ENCODE measurements around the gene ANKMY2. TPM values are rescaled to one million over a fixed set of nuclear protein-coding genes. Genes with fewer than 3 reads are reported as not detected.
A peak's percentile ranks its signal among the peaks of the same experiment; 100 is the strongest.

Gene ANKMY2
- total RNA-seq, 1 donor from 2014 or later = 13.8 TPM

GRCh38 chr7:16583834-16584233 lies 61.7 kb downstream of the ANKMY2 start:
- Histone ChIP-seq H3K4me3 (no peak overlapping the region), H3K36me3 (no peaks in the 10 kb centered on the region), H3K27ac (no peak overlapping the region), H3K27me3 (no peaks in the 10 kb centered on the region), H3K4me1 (no peaks in the 10 kb centered on the region), H3K9me3 (no peaks in the 10 kb centered on the region)
- DNase-seq (ENCODE audit: extremely low spot score in 2 of 2) = no peak
- intact Hi-C loops (cut with DNase I) = no loop called here
- no peak for TF ChIP-seq CTCF (IDR thresholded peaks at IDR 0.05)
- TF ChIP-seq POLR2AphosphoS5 (IDR thresholded peaks at IDR 0.05; ENCODE audit: insufficient read depth in 1 of 2, low read depth in 1 of 2) = no peak
- TF ChIP-seq POLR2A (IDR thresholded peaks at IDR 0.05) = no peak

GRCh38 chr7:16581286-16581685 lies 64.3 kb downstream of the ANKMY2 start:
- intact Hi-C loops (cut with DNase I) = no loop called here
- H3K4me3 ChIP-seq = no peak overlapping the region

GRCh38 chr7:16579216-16579615 lies 66.3 kb downstream of the ANKMY2 start:
- intact Hi-C loops (cut with DNase I) = no loop called here

More at GRCh38 chr7:16581286-16581685, 64.3 kb downstream of the ANKMY2 start:
- no peaks in the 10 kb centered on the region for H3K9me3 ChIP-seq
- no peak overlapping the region for H3K27ac ChIP-seq
- TF ChIP-seq POLR2A (IDR thresholded peaks at IDR 0.05) (no peak), POLR2AphosphoS5 (IDR thresholded peaks at IDR 0.05; ENCODE audit: insufficient read depth in 1 of 2, low read depth in 1 of 2) (no peak)
- H3K27me3 ChIP-seq = no peaks in the 10 kb centered on the region
- no peaks in the 10 kb centered on the region for H3K36me3 ChIP-seq
- no peaks in the 10 kb centered on the region for H3K4me1 ChIP-seq
- no peak for DNase-seq (ENCODE audit: extremely low spot score in 2 of 2)

GRCh38 chr7:16571941-16572340 lies 73.6 kb downstream of the ANKMY2 start:
- Histone ChIP-seq H3K36me3 (no peaks in the 10 kb centered on the region), H3K27me3 (no peaks in the 10 kb centered on the region), H3K9me3 (no peaks in the 10 kb centered on the region), H3K4me3 (no peak overlapping the region), H3K4me1 (no peaks in the 10 kb centered on the region), H3K27ac (no peak overlapping the region)
- intact Hi-C loops (cut with DNase I) = no loop called here
- TF ChIP-seq POLR2AphosphoS5 (IDR thresholded peaks at IDR 0.05; ENCODE audit: insufficient read depth in 1 of 2, low read depth in 1 of 2) = no peak
- no peak for TF ChIP-seq POLR2A (IDR thresholded peaks at IDR 0.05)
- TF ChIP-seq CTCF (IDR thresholded peaks at IDR 0.05) = no peak
- no peak for DNase-seq (ENCODE audit: extremely low spot score in 2 of 2)

More at GRCh38 chr7:16579216-16579615, 66.3 kb downstream of the ANKMY2 start:
- Histone ChIP-seq H3K36me3 (no peaks in the 10 kb centered on the region), H3K4me1 (no peaks in the 10 kb centered on the region), H3K27me3 (no peaks in the 10 kb centered on the region), H3K27ac (no peak overlapping the region), H3K9me3 (no peaks in the 10 kb centered on the region), H3K4me3 (no peak overlapping the region)
- no peak for DNase-seq (ENCODE audit: extremely low spot score in 2 of 2)
- no peak for TF ChIP-seq POLR2AphosphoS5 (IDR thresholded peaks at IDR 0.05; ENCODE audit: insufficient read depth in 1 of 2, low read depth in 1 of 2)

- no peaks in the 10 kb centered on the region for H3K4me1 ChIP-seq
- no peak overlapping the region for H3K4me3 ChIP-seq
- DNase-seq (ENCODE audit: extremely low spot score in 2 of 2) = no peak
- TF ChIP-seq POLR2AphosphoS5 (IDR thresholded peaks at IDR 0.05; ENCODE audit: insufficient read depth in 1 of 2, low read depth in 1 of 2) (peak in 1 of 2 donors; percentile 16), CTCF (IDR thresholded peaks at IDR 0.05) (peak; percentile 11 to 50 (median 37)), POLR2A (IDR thresholded peaks at IDR 0.05) (no peak)
- no peaks in the 10 kb centered on the region for H3K27me3 ChIP-seq
- intact Hi-C loops (cut with DNase I) = loop anchor here (10.0 kb wide), 1 partner anchor 490 kb away; no protein-coding TSS in a partner anchor
- no peak overlapping the region for H3K27ac ChIP-seq
- no peaks in the 10 kb centered on the region for H3K36me3 ChIP-seq
- H3K9me3 ChIP-seq = no peaks in the 10 kb centered on the region
These were observed 80.6 kb downstream of the ANKMY2 start for GRCh38 chr7:16564909-16565426.

- Histone ChIP-seq H3K27ac (no peak overlapping the region), H3K36me3 (no peaks in the 10 kb centered on the region), H3K9me3 (no peaks in the 10 kb centered on the region), H3K4me3 (no peak overlapping the region), H3K4me1 (no peaks in the 10 kb centered on the region), H3K27me3 (no peaks in the 10 kb centered on the region)
- no peak for TF ChIP-seq POLR2AphosphoS5 (IDR thresholded peaks at IDR 0.05; ENCODE audit: insufficient read depth in 1 of 2, low read depth in 1 of 2)
- intact Hi-C loops (cut with DNase I) = loop anchor here (10.0 kb wide), 1 partner anchor 489 kb away; no protein-coding TSS in a partner anchor
- DNase-seq (ENCODE audit: extremely low spot score in 2 of 2) = no peak
These were observed 81.6 kb downstream of the ANKMY2 start for GRCh38 chr7:16564023-16564380.

Data from vagina (tissue), 2 donors.